AG04450 (cell line): ENCODE results near the gene CLP1. TPM values are rescaled to one million over a fixed set of nuclear protein-coding genes. Genes with fewer than 3 reads are reported as not detected.

Experiments used
- CTCF ChIA-PET: fragments of 300-600, 350-600 bp; formaldehyde crosslinking; extraction: SDS; loops from one replicate; lab custom pipeline; 2022; ENCODE audit warnings: antibody characterized with exemption, inconsistent platforms; lab: Charles Lee
- POLR2A ChIA-PET: fragments of 350-600 bp; formaldehyde crosslinking; extraction: SDS; loops from one replicate; lab custom pipeline; 2021; ENCODE audit warnings: antibody characterized with exemption, inconsistent platforms; lab: Yijun Ruan, JAX
- DNase-seq: peaks from one replicate; pipeline ENCODE4 v3.0.0-alpha.2; 2011; ENCODE audit warnings: low read depth, low spot score
- H3K27ac ChIP-seq: one replicate; pipeline ENCODE4 v1.5.1; 2012; ENCODE audit warnings: low read depth, low read length, control low read depth
- H3K27me3 ChIP-seq: one replicate; pipeline ENCODE4 v1.6.0; 2012; ENCODE audit warnings: low read length; ENCODE audit not compliant: control insufficient read depth, insufficient read depth
- H3K4me3 ChIP-seq: 2 replicates; pipeline ENCODE4 v1.5.1; 2011; ENCODE audit warnings: mild to moderate bottlenecking, low read depth, low read length, control low read depth
- H3K9me3 ChIP-seq: 2 replicates; pipeline ENCODE4 v1.5.1; 2012; ENCODE audit warnings: low read length; ENCODE audit not compliant: control insufficient read depth, insufficient read depth
- polyA plus RNA-seq: library from polyadenylated mRNA; depleted of rRNA; stranded (reverse); fragments of >200 nt; gene quantifications from 2 replicates; pipeline ENCODE4 v1.2.3, GENCODE V29; 2011
- TF ChIP-seq, protein P1 (sequence below): IDR thresholded peaks from 2 replicates; pipeline ENCODE4 v1.5.1; 2011; ENCODE audit warnings: low read depth, low read length, control low read depth, inconsistent platforms

CLP1 gene
- polyA plus RNA-seq, 1 experiment: 17.7 TPM

DNA sequence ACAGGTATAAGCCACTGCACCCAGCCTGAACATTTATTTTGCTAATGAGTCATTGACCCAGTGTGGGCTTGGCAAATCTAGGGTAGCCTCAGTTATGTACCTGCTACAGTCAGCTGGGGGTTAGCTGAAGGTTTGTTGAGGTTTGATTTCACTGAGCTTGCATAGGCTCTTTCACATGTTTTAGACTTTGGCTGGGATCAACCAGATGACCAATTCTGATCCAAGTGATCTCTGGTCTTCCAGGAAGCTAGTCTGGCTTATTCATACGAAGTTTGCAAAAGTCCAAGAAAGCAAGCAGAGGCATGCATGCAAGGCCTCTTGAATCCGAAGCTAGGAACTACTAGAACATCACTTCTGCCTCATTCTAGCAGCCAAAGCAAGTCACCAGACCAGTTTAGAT is 39.1 kb upstream of the CLP1 start:
- ChIA-PET CTCF (interaction anchor here (1.3 to 1.5 kb wide), 2 partner anchors 23 to 26 kb away, joined by 3 to 4 read pairs; no protein-coding TSS in a partner anchor), POLR2A (no interaction called here)
- DNase-seq: no peak
- H3K4me3 ChIP-seq: no peak overlapping the region
- H3K27ac ChIP-seq: no peak overlapping the region
- H3K27me3 ChIP-seq: peaks cover 8% of the 10 kb centered on the region
- TF ChIP-seq, protein P1, sequence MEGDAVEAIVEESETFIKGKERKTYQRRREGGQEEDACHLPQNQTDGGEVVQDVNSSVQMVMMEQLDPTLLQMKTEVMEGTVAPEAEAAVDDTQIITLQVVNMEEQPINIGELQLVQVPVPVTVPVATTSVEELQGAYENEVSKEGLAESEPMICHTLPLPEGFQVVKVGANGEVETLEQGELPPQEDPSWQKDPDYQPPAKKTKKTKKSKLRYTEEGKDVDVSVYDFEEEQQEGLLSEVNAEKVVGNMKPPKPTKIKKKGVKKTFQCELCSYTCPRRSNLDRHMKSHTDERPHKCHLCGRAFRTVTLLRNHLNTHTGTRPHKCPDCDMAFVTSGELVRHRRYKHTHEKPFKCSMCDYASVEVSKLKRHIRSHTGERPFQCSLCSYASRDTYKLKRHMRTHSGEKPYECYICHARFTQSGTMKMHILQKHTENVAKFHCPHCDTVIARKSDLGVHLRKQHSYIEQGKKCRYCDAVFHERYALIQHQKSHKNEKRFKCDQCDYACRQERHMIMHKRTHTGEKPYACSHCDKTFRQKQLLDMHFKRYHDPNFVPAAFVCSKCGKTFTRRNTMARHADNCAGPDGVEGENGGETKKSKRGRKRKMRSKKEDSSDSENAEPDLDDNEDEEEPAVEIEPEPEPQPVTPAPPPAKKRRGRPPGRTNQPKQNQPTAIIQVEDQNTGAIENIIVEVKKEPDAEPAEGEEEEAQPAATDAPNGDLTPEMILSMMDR: no peak
- H3K9me3 ChIP-seq: peaks cover 6% of the 10 kb centered on the region

DNA sequence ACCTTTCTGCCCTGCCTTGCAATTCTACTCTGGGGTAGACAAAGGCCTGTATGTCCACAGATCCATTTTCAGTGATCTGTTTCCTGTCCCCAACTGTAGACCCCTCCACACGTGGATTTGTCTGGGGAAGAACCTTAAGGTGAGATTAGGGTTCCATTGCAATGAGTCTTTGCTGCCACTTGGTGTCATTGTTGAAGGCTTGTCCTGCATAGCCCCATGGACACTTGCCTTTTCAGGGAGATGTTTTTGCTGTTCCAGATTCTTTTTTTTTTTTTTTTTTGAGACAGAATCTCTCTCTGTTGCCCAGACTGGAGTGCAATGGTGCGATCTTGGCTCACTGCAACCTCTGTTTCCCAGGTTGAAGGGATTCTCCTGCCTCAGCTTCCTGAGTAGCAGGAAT is 38.2 kb upstream of the CLP1 start:
- Histone ChIP-seq H3K27ac (no peak overlapping the region), H3K9me3 (peaks cover 6% of the 10 kb centered on the region), H3K27me3 (peaks cover 8% of the 10 kb centered on the region), H3K4me3 (no peak overlapping the region)
- no peak for DNase-seq
- ChIA-PET CTCF (interaction anchor here (1.3 to 2.5 kb wide), 3 partner anchors 22 to 52 kb away, joined by 3 to 9 read pairs (median 3); partner anchors contain the start of gene UBE2L6), POLR2A (no interaction called here)
- TF ChIP-seq, protein P1: 0 out of 2 replicates have a peak, but pooled peaks have one; percentile 14

- H3K4me3 ChIP-seq: no peak overlapping the region
- H3K9me3 ChIP-seq: peaks cover 6% of the 10 kb centered on the region
- ChIA-PET POLR2A (no interaction called here), CTCF (interaction anchor here (1.0 to 2.5 kb wide), 3 partner anchors 20 to 53 kb away, joined by 3 to 9 read pairs (median 3); partner anchors contain the start of gene UBE2L6)
- no peak for DNase-seq
- TF ChIP-seq, protein P1: no peak
- H3K27me3 ChIP-seq: peaks cover 3% of the 10 kb centered on the region
- H3K27ac ChIP-seq: no peak overlapping the region
These were observed 37.1 kb upstream of the CLP1 start for GRCh38 chr11:57620467-57620866.

- H3K4me3 ChIP-seq: no peak overlapping the region
- no peaks in the 10 kb centered on the region for H3K27me3 ChIP-seq
- ChIA-PET CTCF (interaction anchor here (0.8 kb wide), 1 partner anchor 22 kb away, joined by 8 read pairs; no protein-coding TSS in a partner anchor), POLR2A (no interaction called here)
- H3K27ac ChIP-seq: no peak overlapping the region
- H3K9me3 ChIP-seq: peaks cover 6% of the 10 kb centered on the region
- TF ChIP-seq, protein P1: no peak
- no peak for DNase-seq
These were observed 35.3 kb upstream of the CLP1 start for GRCh38 chr11:57622263-57622662.

GRCh38 chr11:57624864-57625263 is 32.7 kb upstream of the CLP1 start:
- ChIA-PET POLR2A (no interaction called here), CTCF (no interaction called here)
- no peak for DNase-seq
- H3K4me3 ChIP-seq: no peak overlapping the region
- H3K27me3 ChIP-seq: no peaks in the 10 kb centered on the region
- TF ChIP-seq, protein P1: no peak
- H3K27ac ChIP-seq: no peak overlapping the region
- no peaks in the 10 kb centered on the region for H3K9me3 ChIP-seq
